Stimulated activated CD8-positive, alpha-beta memory T cell treated with anti-CD3 and anti-CD28 coated beads, Interleukin-7, amount 100 ng/mL, for 24 hours (primary cell): Measurements from ENCODE around the gene AIFM3.
"Not testable (repeated sequence)": the region's sequence is repeated elsewhere in the genome, so short reads cannot be mapped to it uniquely, and the experiment has no call there.

ENCODE experiments used
- DNase-seq: peaks from one replicate; pipeline ENCODE4 v3.0.0-alpha.2; 2020; ENCODE audit warnings: low read depth

The AIFM3 gene

DNA sequence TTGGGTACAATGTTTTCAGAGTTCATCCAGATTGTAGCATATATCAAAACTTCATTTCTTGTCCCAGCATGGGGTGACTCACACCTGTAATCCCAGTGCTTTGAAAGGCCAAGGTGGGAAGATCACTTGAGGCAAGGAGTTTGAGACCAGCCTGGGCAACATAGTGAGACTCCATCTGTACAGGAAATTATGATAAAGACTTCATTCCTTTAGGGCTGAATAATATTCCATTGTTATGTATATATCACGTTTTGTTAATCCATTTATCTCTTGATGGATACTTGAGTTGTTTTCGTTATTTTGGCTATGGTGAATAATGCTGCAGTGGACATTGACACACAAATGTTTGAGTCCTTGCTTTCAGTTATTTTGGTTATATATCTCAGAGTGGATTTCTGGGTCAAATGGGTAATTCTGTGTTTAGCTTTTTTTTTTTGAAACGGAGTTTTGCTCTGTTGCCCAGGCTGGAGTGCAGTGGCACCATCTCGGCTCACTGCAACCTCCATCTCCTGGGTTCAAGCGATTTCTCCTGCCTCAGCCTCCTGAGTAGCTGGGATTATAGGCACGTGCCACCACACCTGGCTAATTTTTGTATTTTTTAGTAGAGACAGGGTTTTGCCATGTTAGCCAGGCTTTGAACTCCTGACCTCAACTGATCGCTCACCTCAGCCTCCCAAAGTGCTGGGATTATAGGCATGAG is 24.7 kb upstream of the AIFM3 start:
- DNase-seq: not testable (repeated sequence)

- no peak for DNase-seq
Observed at GRCh38 chr22:20943104-20943933, 23.7 kb upstream of the AIFM3 start.

GRCh38 chr22:20944042-20944441 is 23.0 kb upstream of the AIFM3 start:
- no peak for DNase-seq

DNA sequence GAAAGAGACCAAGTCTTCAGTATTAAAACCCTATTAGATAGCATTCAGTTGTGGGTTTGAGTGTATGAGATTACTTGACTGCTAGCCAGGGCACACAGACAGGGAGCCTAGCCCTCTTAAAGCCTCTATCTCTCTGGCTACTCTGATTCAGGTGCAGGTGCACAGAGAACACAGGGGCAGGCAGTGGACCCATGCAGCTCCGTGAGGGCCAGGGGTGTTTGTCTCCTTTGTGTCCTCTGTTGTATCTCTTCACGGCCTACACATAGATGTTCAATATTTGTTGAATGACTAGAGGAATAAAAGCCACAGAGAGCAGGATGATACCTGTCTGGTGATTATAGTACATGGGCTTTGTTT is 21.5 kb upstream of the AIFM3 start:
- no peak for DNase-seq

DNA sequence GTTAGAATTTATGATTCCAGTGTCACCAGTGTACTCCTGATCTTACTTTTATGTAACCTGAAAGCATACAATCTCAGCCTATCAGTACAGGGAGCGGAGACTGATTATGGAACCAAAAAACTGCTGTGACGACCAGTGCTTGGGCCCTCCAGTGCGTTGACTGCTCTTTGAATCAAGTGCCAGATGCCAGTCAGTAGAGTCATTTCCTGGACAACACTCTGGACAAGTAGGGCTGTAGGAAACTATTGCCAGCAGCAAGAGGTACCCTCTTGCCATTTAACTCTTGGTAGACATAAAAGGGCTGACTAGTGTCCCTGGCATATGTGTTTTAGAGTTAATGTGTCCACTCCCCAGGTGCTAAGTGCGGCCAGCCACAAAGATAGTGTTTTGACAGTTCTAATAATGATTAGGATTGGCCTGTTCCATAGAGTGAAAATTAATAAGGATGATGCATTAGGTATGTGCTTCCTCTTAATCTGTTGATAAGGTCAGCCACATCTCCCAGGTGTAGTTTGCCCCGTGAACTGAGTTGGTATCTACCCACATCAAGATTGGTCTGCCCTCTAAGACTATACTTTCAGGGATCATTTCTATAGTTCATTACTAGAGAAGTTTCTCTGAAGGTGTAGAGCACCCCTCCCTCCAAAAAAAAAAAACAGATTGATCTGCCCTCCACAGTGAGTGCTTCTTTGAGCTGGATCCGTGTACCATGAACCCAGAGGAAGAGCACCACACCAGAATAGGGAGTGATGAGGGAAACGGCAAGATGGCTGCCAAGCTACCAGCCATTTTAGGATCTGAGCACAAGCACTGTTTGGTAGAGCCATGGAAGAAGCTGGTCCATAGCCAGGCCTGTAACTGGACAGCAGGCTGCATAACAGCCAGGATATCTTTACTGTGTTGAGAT is 20.7 kb upstream of the AIFM3 start:
- no peak for DNase-seq

DNA sequence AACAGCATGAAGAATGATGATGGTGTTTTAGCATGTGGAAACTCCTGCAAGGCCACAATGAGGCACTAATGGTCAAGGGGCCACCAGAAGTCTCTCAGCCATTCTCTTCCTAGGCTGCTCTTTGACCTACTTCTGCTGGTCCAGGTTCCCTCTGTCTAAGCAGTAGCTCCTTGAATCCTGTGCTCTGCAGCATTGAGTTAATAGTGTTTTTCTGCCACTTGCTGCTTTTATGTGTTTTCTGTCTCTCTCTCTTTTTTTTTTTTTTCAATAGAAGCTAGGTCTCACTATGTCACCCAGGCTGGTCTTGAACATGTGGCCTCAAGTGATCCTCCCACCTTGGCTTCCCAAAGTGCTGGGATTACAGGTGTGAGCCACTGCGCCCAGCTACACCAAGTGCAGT is 20.1 kb upstream of the AIFM3 start:
- DNase-seq: no peak

DNA sequence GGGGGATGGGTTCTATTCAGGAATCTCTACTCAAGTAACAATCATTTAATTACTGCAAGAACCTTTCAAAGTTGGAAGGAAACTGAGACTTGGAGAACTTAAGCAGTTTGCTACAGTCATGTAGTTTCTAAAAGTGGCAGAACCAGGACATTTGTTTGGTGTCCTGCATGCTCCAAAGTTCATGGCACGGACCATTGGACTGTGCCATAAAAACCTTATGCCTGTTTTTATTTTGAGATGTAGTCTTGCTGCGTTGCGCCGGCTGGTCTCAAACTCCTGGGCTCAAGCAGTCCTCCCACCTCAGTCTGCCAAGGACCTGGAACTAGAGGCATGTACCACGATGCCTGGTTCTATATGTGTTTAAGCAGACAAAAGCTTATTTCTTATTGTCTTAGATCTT is 18.6 kb upstream of the AIFM3 start:
- no peak for DNase-seq

GRCh38 chr22:20948989-20949388 is 18.1 kb upstream of the AIFM3 start:
- no peak for DNase-seq

DNA sequence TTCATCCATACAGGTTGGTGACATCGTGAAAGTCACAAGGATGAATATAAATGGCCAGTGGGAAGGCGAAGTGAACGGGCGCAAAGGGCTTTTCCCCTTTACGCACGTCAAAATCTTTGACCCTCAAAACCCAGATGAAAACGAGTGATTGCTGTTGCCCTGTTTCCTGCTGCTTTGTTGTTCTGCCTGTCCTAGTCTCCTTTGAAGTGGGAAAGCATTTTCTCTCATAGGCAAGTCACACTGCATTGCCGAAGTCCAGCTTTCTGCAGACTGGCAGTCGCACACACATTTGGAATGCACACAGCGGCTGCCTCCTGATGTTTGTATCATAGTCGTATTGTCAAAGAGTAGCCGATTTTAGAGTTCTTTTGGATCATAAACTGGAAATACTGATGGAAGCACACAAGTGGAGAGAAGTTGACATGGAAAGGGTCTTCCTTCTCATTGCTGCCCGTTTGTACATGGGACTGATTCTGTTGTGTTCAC is 17.3 kb upstream of the AIFM3 start:
- DNase-seq: no peak

DNA sequence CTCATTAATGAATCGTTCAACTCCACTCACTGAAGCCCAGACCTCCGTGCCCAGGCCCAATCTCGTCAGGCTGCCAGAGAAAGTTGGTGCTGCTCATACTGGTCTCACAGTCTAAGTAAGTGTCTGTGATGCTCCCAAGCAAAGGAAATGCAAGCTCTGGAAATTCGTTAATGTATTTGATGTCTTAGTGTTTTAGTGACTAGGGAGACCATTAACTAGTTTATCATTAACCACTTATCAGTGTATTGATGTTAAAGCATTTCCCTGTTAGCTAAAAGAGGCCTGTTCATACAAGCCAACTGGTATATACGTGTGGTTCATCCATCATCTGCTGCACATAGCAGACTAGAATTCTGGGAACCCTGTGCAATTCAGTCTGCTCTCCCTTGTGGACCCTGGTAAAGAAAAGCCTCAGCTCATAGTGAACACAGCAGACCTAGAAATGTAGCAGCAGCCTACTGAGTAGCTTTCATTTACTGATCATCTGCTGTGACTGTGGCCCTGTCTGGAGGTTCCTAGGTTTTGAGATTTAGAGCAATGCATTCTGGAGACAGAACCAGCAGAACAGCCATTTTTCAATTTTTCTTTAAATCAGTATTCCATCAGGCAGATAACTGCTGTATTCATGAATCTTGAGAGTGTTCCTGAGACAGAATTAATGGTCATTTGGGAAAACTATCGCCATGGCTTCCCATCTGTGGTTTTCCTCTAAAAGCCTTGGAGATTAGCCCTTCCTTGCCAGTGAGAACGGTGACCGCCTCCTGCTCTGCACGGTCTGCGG is 15.7 kb upstream of the AIFM3 start:
- DNase-seq: no peak

GRCh38 chr22:20951932-20952380 is 15.1 kb upstream of the AIFM3 start:
- no peak for DNase-seq

- DNase-seq: no peak
Observed at GRCh38 chr22:20952544-20953341, 14.3 kb upstream of the AIFM3 start.

- DNase-seq: no peak
Observed at GRCh38 chr22:20953342-20953608, 13.8 kb upstream of the AIFM3 start.

DNA sequence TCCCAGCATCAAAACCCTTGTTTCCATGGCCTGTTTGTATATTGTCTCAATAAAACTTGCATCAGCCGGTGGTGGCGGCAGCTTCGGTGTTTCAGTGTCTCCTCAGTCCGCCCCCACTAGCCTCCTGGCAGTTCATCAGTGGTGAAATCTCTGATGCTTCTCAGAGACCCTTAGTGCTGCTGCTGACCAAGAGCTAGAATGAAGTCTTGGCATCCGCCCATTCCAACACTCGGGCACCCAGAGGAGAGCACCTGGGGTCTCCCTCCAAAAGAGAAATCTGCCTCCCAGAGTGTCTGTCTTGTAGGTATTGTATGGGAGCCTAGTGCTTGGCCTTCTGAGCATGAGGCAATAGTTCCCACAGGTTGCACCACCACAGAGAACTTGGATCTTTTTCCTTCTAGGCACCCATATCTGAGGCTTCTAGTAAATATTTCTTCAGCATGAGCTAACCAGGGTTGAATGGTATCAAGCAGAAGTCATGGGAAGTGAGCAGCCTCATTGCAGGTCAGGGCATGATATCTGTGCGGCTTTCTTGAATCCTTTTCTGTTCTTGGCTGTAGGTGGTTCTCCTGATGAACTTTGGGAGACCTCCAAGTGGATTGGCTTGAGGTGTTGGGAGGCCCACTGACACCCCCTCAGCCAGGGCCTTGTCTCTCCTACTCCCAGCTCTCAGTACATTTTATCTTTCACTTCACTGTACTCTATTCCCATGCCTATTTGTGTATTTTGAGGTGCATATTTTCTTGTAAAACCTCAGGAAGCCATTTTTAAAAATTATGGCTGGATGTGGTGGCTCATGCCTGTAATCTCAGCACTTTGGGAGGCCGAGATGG is 13.2 kb upstream of the AIFM3 start:
- no peak for DNase-seq

DNA sequence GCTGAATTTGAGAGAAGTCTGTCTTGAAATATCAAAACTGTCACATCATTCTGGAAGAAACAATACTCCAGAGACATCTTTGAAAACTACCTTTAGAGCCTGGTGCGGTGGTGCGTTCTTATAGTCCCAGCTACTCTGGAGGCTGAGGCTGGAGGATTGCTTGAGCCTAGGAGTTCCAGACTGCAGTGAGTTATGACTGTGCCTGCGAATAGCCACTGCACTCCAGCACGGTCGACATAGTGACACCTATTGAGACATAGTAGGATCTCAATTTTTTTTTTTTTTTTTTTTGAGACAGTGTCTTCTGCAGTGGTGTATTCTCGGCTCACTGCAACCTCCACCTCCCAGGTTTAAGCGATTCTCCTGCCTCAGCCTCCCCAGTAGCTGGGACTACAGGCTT is 11.5 kb upstream of the AIFM3 start:
- DNase-seq: no peak

DNA sequence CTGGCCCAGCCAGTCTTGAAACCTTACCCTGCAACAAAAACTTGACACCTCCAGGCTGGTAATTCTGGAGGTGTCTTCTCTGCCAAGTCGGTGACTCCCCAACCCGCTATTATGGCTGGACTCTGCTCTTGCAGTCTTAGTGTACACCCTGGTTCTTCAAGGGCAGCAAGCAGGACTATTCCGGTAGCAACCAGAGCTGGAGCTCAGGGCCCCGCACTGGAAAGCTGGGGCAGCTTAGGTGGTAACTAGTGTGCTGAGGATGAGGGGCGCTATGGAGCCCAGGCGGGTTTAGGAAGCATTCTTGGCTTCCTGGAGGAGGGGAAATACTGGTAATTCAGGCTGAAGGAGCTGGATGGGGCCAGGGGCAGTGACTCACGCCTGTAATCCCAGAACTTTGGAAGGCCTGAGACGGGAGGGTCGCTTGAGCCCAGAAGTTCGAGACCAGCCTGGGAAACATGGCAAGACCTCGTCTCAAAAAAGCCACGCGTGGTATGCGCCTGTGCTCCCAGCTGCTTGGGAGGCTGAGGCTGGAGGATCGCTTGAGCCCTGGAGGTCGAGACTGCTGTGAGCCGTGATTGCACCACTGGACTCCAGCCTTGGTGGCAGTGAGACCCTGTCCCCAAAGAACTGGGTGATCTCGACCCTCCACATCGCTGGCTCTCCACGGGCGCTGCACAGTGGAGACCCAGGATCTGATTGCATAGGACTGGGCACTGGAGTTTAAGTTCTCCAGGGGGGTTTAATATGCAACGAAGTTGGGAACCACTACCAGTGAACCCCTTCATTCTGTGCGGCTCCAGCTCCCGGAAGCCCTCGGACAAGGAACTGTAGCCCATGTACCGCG is 10.6 kb upstream of the AIFM3 start:
- DNase-seq: no peak

DNA sequence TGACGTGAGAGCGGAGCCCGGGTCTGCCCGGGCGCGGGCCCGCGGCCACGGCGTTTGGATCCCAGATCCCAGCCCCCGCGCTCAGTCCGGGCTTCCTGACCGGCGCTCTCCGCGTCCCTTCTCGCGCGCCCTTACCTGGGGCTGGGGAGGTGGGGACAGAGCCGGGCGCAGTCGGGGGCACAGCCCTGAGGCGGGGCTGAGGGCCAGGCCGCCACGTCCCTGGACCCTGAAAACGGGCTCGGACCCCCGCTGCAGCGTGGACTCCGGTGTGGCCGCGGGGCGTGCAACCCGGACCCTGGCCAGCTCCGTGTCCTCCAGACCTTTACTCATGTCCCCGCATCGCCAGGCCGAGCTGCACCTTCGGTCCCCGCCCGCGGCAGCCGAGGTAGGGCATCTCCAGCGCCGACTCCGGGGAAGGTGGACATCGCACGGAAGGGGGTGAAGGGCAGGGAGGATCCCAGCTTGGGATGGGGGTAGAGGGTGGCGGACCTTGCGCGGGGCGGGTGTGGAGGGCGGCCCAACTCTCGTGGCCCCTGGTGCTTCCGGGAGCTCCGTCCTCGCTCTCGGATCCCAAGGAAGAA is 9.9 kb upstream of the AIFM3 start:
- no peak for DNase-seq

GRCh38 chr22:20957683-20958431 is 9.2 kb upstream of the AIFM3 start:
- no peak for DNase-seq
